HG02943 (cell line): Measurements from ENCODE around the gene PTPRD.

Experiments used
- ATAC-seq: cut with Tn5 transposase; IDR thresholded peaks from one replicate; pipeline ENCODE4 v1.9.1; 2021; ENCODE audit warnings: mild to moderate bottlenecking, low read depth, moderate library complexity; ENCODE audit not compliant: unreplicated experiment

Gene PTPRD

DNA sequence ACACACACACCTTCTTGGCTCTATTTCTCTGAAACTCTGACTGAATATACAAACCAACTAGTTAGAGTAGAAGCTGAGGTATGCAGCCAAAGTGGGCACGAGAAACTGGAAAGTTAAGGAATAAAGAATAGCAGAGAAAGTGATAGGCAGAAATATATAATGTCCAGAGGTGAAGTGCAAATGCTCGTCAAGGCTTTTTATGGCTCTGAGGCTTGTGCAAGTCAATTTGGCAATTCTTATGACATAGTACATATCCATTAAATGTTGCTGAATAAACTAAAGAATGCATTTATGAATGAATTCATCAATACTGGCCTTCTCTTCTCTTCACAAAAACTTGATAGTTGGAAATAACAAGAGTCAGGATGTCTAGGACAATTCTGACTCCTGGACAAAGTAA lies 2323.1 kb downstream of the PTPRD start:
- no peak for ATAC-seq

DNA sequence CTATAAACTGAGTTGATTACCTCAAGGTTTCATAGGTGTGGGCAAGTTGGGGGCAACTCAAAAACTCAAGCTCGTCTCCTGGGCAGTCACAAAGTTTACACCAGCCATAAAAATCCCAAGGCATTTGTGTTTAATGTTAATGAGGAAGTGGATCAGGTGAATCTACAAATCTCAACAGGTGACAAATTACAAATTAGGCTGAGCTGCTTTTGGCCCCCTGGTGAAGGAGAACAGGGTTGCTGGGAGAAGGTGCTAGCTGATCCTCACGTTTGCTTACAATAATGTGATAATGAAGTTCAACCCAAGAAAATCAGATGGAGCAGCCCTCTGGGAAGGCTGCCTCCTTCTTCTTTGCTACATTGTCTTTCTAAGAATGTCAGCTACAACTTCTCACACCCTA lies 2324.8 kb downstream of the PTPRD start:
- no peak for ATAC-seq

DNA sequence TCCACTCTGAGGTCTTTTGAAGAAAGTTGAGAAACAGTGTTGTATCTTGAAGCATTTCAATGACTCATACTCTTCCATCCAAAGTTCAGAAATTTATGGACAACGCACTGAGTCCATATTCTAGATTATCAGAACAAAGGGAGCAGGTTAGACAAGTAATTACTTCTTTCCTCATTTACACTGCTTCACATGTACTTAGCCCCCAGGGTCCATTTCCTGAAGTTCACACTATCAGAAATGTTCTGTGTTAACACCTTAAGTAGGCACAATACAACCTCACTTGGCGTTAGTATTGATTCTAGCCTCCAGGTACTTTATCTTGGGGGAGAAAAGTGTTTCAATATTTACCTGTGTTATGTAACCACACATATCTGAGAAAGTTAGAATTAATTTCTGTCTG lies 2325.3 kb downstream of the PTPRD start:
- ATAC-seq = no peak

DNA sequence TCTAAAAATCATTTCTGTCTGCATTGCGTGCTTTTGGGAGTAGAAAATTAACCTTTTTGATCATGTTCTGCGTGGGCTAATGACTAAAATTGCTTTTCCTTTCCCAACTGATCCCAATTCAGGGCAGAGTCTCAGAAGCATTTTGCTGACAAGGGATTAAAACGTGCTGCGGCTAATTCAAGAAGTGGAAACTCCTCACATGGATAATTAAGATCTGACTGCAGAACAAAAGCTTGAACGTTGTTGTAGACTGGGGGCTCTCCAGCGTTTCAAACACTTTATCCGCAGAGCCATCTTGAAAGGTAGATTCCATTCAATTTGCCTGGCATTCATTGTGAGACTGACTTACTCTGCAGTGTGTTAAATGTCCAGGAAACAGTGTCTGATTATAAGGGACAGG lies 2327.9 kb downstream of the PTPRD start:
- no peak for ATAC-seq

DNA sequence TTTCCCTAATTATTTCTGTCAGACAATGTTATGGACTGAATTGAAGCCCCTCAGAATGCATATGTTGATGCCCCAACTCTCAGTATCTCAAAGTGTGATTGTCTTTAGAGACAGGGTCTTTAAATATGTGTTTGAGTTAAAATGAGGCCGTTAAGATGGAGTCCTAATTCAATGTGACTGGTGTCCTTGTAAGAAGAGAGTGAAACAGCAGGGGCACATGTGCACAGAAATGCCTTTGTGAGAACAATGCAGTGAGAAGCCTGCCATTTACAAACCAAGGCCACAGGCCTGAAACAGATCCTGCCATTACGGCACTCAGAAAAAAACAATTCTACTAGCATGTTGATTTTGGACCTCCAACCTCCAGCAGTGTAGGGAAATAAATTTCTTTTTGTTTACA lies 2330.3 kb downstream of the PTPRD start:
- no peak for ATAC-seq

DNA sequence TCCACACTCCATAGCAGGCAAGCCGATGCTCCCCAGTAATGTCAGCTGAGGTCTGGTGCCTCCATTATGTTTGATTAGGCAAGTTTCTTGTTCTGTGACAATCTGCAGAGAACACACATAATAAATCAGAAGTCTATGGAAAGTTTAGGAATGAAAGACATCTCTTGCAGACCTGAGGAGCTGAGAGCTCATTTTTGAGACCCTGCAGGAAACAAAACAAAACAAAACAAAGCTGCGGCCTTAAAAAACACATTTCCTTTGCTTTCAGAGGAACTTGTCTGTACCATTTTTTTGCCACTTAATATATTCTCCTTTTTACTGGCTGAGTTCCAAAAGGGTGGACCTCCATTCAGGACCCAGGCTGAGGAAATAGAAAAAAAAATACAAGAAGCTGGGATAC lies 2332.0 kb downstream of the PTPRD start:
- ATAC-seq = no peak

DNA sequence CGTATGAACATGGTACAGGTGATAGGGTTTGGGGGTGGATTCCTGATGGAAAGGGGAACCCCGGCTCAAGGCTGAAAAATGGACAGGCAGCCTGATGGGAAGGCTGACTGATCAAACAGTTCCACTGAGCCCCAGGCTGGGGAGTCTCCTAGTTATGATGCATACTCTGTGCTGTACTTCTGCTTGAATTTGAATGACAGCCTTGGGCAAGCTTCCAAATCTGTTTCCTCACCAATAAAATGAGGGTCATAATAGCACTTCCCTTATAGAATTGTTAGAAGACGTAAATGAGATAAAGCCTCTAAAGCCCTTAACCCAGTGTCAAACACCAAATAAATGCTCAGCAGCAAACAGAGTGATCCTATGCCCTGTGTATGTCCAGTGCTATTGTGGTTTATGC lies 2334.8 kb downstream of the PTPRD start:
- ATAC-seq = no peak

DNA sequence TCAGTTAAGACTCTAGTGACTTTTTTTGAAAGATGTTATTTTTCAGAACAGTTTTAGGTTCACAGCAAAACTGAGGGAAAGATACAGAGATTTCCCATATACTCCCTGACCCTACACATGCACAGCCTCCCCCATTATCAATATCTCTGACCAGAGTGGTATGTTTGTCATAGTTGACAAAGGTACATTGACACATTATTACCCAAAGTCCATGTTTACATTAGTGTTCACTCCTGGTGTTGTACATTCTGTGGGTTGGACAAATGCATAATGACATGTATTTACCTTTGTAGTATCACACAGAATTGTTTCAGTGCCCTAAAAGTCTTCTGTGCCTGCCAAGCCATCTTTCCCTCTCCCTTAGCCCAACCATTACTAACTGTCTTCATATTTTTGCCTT lies 2342.6 kb downstream of the PTPRD start:
- no peak for ATAC-seq

DNA sequence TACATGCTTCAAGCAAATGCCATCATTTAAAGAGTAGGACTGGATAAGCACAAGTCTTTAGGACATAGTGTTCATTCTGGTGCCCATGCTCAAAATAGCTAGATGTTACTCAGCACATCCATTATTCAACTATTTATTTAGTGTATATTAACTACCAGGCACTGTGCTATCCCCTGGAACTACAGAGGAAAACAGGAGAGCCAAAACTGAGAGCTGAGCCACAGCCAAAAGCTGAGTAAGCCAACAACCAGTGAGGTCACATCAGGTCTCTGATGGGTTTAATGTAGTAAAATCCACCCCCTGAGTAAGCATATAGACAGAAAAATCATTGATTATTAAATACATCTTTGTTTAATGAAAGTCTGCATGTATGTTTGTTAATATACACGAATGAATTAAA lies 2343.9 kb downstream of the PTPRD start:
- no peak for ATAC-seq

DNA sequence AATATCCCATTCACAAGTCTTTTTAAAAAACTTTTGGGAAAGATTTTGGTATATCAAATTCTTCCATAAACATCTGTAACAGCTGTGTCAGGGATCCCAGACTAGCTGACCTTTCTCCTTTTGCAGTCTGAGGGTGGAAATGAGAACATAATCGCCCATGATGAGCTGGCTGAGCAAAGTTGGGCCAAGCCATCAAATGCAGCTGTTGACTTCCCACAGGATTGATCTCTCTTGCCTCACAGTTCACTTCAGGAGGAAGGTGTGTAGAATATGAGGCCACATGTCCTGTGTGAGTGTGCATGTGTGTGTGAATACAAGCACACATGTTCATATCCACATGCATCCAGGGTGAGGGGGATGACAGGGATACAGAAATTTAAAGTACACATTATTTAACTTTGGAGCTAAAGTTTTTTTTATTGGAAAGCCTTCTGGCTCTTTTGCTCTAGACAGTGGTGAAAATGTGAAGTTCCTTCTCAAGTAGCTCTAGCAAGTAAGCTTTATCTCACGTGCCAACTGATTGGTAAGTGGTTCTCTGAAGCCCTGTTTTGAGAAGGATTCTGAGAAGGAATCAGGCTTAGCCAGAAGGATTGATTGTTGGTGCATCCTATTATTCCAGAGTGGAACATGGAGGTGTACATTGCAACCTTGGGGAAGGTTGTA lies 2344.5 kb downstream of the PTPRD start:
- no peak for ATAC-seq

DNA sequence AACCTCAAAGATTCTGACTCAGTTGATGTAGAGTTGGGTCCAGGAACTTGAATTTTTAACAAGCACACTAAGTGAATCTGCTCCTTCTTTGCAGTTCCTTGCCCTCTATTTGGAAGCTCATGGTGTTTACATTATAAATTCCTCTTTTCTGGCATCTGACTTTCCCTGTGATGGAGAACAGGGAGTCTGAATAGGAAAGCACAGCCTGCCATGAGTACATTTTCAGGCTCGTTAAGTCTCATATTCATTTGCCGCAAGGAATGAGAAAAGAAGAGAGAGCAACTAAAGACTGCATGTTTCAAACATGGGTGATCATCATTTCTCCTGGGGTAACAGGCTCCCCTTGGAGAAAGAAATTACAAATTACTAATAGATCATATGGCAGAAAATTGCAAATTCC lies 2345.2 kb downstream of the PTPRD start:
- ATAC-seq = no peak

DNA sequence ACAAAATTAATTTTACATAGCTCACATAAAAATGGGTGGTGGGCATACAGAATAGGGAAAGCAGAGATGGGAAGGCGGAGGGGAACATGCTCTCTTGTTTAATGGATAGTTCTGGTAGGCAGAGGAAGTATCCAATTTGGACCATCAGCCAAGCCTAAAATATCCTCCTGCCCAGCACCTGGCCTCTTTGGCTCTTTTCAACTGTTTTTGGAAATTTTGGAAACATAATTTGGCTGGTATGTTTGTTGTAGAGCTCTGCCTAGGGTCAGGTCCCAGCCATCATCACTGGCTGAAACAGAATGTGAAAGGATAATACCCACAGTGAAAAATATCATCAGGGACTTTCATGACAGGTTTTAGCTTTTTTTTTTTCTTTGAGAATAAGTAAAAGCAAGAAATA lies 2345.9 kb downstream of the PTPRD start:
- no peak for ATAC-seq

DNA sequence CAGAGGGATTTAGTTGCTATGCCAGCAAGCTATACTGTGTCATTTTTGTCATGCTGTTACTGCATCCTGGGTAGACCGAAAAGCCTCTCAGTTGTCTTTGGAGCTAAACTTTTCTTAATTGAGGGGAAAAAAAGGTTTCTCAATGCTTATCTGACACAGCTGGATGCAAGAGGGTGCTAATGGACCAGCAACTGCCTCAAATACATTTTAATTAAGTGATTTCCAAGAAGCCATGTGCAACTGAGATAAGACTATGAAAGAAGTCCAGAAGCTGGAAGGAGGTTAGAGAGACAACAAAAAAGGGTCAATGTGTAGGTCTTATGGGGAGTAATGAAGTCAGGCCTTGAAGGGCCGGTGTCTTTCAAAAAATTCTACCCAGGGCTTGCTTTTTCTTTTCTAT lies 2347.5 kb downstream of the PTPRD start:
- no peak for ATAC-seq
